ENCODE data around the gene FTO.

- TF ChIP-seq CTCF (IDR thresholded peaks at IDR 0.05; ENCODE audit: poor library complexity, severe bottlenecking) (no peak), POLR2AphosphoS5 (IDR thresholded peaks at IDR 0.05) (no peak), SMC3 (conservative IDR thresholded peaks at IDR 0.05; ENCODE audit: poor library complexity) (no peak)
Observed at GRCh38 chr16:54056921-54057320, 353.0 kb downstream of the FTO start.

All from neural cell (in vitro differentiated cells).